ENCODE results near the gene ZNF697.

- no peak for TF ChIP-seq CTCF (IDR thresholded peaks at IDR 0.05)
- TF ChIP-seq POLR2AphosphoS5 (IDR thresholded peaks at IDR 0.05): no peak
- TF ChIP-seq POLR2A (IDR thresholded peaks at IDR 0.05): no peak
Measured at GRCh38 chr1:119632841-119633240, 15.2 kb downstream of the ZNF697 start.

Measured in prostate gland (tissue), 2 donors.